Suppressor macrophage treated with lipopolysaccharide for 1 hour (primary cell): ENCODE measurements around the gene NRL.

Source experiments
- DNase-seq, 3 donors: peaks; one replicate each; pipeline ENCODE4 v3.0.0-alpha.2; 2020 to 2022

The NRL gene

DNA sequence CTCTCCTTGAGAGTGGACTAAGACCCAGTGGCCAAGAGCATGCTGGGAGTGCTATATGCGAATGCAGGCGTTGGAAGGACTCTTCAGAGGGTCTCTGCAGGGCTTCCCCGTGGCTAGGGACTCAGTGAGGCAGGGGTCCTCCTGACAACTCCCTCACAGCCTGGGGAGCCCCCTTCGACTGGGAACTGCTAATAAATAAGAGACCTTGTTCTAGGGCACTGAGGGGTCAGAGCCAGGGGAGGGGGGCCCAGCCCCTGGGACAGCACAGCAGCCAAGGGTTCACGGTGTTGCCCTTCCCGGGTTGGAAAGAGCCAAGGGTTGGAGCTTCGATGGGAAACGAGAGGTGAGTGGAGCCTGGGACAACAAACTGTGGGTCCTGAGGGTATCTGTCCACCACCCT is 49.3 kb downstream of the NRL start:
- DNase-seq: no peak

DNA sequence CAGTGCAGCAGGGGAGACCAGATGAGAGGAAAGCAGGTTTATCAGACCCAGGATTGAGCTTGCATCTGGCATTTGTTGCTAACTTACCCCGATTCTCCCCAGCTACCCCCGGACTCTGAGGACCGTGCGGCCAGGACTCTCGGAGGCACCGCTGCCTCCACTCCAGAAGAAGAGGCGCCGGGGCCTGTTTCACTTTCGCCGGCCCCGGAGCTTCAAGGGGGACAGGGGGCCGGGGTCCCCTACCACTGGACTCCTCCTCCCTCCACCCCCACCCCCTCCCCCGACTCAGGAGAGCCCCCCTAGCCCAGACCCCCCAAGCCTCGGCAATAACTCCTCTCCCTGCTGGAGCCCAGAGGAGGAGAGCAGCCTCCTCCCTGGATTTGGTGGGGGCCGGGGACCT is 49.9 kb downstream of the NRL start:
- DNase-seq: no peak

DNA sequence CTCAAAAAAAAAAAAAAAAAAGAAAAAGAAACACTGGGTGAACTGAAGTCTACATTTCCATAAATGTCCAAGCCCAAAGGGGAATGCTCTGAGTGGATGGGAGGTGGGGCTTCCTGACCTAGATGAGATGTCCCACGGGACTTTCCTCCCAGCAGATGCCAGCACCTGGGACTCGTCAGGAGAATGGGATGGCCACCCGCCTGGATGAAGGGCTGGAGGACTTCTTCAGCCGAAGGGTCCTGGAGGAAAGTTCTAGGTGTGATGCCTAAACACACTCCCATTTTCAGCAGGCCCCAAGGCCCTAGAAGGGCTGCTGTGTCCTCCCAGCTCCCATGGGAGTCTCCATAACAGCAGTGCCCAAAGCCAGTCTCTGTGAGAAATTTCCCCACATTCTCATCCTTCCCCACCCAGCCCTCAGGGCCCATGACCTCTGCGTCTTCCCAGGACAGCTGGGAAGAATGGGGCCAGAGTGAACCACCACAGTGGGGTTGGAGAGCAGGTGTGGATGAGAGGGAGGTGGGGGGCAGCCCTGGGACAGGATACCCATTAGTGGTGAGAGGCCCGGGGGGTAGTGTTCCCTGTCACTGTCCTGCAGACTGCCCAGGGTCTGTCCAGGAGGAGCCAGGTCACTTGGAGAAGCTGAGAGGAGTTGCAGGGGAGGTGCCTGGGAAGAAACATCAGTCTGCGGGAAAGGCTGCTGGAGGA is 50.5 kb downstream of the NRL start:
- DNase-seq: no peak

GRCh38 chr14:24063263-24063836 is 51.4 kb downstream of the NRL start:
- DNase-seq: no peak

GRCh38 chr14:24062216-24062980 is 52.4 kb downstream of the NRL start:
- no peak for DNase-seq

- DNase-seq: no peak
Measured at GRCh38 chr14:24060984-24061913, 53.5 kb downstream of the NRL start.

- DNase-seq: no peak
Measured at GRCh38 chr14:24060443-24060842, 54.3 kb downstream of the NRL start.

GRCh38 chr14:24059841-24060388 is 54.8 kb downstream of the NRL start:
- no peak for DNase-seq

- DNase-seq: no peak
Measured at GRCh38 chr14:24058951-24059475, 55.7 kb downstream of the NRL start.

DNA sequence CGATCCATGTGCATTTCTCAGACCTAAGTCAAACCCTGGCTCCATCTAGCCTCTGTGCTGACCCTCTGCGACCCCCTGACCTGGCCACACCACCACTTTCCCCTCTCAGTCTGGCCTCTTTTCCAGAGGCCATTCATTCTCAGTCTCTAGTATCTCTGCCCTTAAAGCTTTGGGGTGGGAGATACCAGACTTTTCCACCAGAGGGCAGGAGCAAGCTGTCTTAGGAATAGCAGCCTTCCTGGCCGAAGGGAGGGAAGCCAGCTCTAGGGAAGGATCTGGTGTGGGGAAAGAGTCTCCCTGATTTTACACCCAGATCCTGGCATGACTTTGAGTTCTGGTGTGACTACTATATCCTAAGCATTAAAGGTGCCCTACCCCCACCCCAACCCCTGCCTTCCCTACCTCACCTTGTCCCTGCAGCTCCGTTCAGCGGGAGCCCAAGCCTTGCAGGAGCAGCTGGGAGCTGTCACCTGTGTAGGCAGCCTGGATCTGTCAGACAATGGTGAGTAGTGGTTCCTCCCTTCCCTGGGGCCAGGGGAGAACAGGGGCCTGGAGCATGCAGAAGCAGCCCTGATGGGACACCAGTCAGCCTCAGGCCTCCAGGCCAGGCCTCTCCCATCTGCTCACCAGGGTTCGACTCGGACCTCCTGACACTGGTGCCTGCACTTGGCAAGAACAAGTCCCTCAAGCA is 56.3 kb downstream of the NRL start:
- DNase-seq: peak; percentile 82 to 86 (median 83)

DNA sequence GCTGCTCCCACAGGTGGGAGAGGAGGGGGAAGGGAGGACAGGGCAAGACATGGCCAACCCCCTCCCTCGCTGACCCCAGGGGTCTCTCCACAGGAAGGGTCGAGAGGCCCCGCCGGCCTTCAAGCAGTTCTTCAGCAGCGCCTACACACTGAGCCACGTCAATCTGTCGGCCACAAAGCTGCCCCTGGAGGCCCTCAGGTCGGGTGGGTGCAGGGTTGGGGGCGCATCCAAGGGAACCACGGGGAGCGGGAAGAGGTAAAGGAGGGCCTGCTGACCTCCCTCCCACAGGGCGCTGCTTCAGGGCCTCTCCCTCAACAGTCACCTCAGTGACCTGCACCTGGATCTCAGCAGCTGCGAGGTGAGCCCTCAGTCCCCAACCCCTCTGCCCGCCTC is 56.9 kb downstream of the NRL start:
- no peak for DNase-seq

DNA sequence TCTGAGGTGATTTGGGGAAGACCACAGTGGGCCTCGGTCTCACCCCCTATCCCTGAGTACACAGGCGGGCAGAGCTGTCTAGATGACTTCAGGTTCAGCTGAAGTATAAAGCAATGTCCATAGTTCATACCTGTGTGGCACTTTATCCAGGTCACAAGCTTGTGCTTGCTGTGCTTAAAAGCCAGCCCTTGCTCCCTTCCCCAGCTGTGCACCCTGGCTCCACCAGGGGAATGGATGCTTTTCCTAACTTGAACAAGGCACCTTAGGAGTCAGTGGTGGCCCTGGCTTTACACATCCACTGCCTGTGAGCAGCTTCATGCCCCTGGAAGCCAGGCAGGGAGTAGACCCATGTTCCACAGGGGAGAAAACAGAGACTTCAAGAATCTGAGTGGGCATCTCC is 57.5 kb downstream of the NRL start:
- DNase-seq: no peak

DNA sequence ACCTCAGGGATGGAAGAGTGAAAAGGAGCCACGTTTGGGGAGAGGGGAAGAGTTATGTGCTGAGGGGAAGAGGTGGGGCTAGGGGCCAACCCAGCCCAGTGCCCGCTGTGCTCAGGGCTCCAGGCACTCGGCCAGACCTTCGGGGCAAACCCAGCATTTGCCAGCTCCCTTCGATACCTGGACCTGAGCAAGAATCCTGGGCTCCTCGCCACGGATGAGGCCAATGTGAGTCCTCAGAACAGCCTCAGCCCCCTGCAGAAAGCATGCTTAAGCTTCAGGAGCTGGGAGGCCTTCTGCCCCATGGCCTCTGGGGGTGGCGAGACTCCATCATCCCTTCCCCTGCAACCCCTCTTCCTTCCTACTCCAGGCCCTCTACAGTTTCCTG is 58.0 kb downstream of the NRL start:
- DNase-seq: no peak

DNA sequence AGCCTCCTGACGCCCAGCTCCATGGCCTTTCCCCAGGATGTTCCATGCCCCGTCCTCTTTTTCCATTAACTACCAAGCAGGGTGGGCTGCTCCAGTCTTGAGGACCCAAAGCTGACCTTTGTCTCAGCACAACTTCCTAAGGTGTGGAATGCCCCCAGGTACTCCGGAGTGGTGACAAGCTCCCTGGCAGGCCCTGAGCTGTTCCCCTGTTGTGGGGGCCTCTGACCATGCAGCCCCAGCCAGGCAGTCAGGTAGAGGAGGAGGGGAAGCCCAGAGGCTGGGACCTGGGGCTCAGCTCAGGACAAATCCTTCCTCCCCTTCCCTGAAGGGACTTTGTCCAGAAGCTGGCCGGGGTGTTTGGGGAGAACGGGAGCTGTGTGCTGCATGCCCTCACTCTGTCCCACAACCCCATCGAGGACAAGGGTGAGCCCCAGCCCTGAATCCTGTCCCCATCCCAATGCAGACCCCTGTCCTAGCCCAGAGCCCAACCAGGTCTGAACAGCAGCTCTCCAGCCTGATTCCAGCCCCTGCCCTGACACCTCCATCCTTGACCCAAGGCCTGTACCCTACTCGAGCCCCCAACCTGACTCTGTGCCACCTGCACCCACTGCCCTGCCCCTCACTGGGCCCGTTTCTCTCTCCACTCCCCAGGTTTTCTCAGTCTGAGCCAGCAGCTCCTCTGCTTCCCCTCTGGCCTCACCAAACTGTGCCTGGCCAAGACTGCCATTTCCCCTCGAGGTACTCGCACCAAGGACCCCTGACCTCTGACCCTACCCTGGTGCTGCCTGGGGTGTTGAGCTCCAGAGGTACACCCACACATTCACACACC is 58.6 kb downstream of the NRL start:
- no peak for DNase-seq

GRCh38 chr14:24054646-24055045 is 60.1 kb downstream of the NRL start:
- no peak for DNase-seq

- no peak for DNase-seq
Measured at GRCh38 chr14:24054324-24054641, 60.5 kb downstream of the NRL start.

GRCh38 chr14:24053548-24054323 is 61.0 kb downstream of the NRL start:
- peak in 1 of 3 donors; percentile 33 for DNase-seq

GRCh38 chr14:24052656-24053547 is 61.8 kb downstream of the NRL start:
- DNase-seq: peak; percentile 88 to 92 (median 89)
